Mammary epithelial cell (primary cell): ENCODE measurements around the gene JDP2.

Source experiments
- EZH2 ChIP-seq: IDR thresholded peaks from 2 replicates; pipeline ENCODE4 v1.6.1; 2012; ENCODE audit warnings: low read length, inconsistent platforms, borderline replicate concordance
- TF ChIP-seq, protein P1 (sequence below), 2 donors: IDR thresholded peaks in 1 of 2; conservative IDR thresholded peaks in 1 of 2; 2 replicates each; pipeline ENCODE4 v1.5.1; 2011 to 2012; ENCODE audit warnings: inconsistent platforms in 2 of 2, low read length in 2 of 2, mild to moderate bottlenecking in 2 of 2, control low read depth in 1 of 2, low read depth in 1 of 2; ENCODE audit not compliant: insufficient read depth in 1 of 2; ENCODE audit errors: extremely low read depth in 1 of 2

DNA sequence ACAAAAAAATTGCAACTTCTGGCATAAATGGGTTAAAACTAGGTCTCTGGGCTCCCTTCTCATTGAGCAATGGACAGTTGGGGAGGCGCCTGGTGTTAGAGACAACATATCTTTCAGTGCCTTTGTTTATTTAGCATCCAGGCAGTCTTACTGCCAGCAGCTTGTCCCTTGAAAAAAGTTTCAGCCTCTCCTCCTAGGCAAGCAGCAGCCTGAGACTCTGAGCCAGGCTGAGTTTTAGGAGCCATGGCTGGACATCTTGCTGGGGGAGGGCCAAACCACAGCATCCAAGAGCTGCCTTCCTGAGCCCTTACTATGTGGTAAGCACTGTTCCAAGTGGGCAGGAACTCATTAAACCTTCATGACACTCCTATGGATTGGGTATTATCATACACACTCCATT, 10.1 kb upstream of the JDP2 start:
- TF ChIP-seq, protein P1, sequence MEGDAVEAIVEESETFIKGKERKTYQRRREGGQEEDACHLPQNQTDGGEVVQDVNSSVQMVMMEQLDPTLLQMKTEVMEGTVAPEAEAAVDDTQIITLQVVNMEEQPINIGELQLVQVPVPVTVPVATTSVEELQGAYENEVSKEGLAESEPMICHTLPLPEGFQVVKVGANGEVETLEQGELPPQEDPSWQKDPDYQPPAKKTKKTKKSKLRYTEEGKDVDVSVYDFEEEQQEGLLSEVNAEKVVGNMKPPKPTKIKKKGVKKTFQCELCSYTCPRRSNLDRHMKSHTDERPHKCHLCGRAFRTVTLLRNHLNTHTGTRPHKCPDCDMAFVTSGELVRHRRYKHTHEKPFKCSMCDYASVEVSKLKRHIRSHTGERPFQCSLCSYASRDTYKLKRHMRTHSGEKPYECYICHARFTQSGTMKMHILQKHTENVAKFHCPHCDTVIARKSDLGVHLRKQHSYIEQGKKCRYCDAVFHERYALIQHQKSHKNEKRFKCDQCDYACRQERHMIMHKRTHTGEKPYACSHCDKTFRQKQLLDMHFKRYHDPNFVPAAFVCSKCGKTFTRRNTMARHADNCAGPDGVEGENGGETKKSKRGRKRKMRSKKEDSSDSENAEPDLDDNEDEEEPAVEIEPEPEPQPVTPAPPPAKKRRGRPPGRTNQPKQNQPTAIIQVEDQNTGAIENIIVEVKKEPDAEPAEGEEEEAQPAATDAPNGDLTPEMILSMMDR (conservative IDR thresholded peaks at IDR 0.05 in 1 of 2, IDR thresholded peaks at IDR 0.05 in 1 of 2; ENCODE audit: extremely low read depth in 1 of 2, insufficient read depth in 1 of 2, low read depth in 1 of 2, low read length in 2 of 2) = no peak
- TF ChIP-seq EZH2 = no peak
